ENCODE results near the gene MYBBP1A.
"Not testable (repeated sequence)": the region's sequence is repeated elsewhere in the genome, so short reads cannot be mapped to it uniquely, and the experiment has no call there.

The MYBBP1A gene

GRCh38 chr17:4554997-4555799 lies at the start of gene MYBBP1A:
TSS of gene MYBBP1A (minus strand) at chr17:4555384. CDS start at chr17:4555324, 60 bp downstream.
- Histone ChIP-seq H3K36me3 (ENCODE audit: insufficient read depth, low read length) (peaks cover 9% of the 10 kb centered on the region), H3K4me1 (ENCODE audit: insufficient read depth, low read length) (peaks cover 12% of the 10 kb centered on the region; the same call in 1 of the 2 replicates), H3K9me3 (ENCODE audit: control insufficient read depth, insufficient read depth, low read length) (no peaks in the 10 kb centered on the region), H3K9ac (ENCODE audit: low read depth, low read length) (peak within 1 kb of the TSS; percentile 83)

- not testable (repeated sequence) for H3K9me3 ChIP-seq (ENCODE audit: control insufficient read depth, insufficient read depth, low read length); H3K9ac ChIP-seq (ENCODE audit: low read depth, low read length); H3K36me3 ChIP-seq (ENCODE audit: insufficient read depth, low read length)
- peaks cover 15% of the 10 kb centered on the region for H3K4me1 ChIP-seq (ENCODE audit: insufficient read depth, low read length)
These were observed 49.6 kb upstream of the MYBBP1A start for GRCh38 chr17:4604736-4605135.

- no peaks in the 10 kb centered on the region for H3K36me3 ChIP-seq (ENCODE audit: insufficient read depth, low read length)
- H3K9me3 ChIP-seq (ENCODE audit: control insufficient read depth, insufficient read depth, low read length): no peaks in the 10 kb centered on the region
- H3K4me1 ChIP-seq (ENCODE audit: insufficient read depth, low read length): peaks cover 20% of the 10 kb centered on the region
- no peak overlapping the region for H3K9ac ChIP-seq (ENCODE audit: low read depth, low read length)
These were observed 49.0 kb upstream of the MYBBP1A start for GRCh38 chr17:4604111-4604644.

- Histone ChIP-seq H3K4me1 (ENCODE audit: insufficient read depth, low read length) (peaks cover 21% of the 10 kb centered on the region), H3K9me3 (ENCODE audit: control insufficient read depth, insufficient read depth, low read length) (no peaks in the 10 kb centered on the region), H3K36me3 (ENCODE audit: insufficient read depth, low read length) (no peaks in the 10 kb centered on the region), H3K9ac (ENCODE audit: low read depth, low read length) (no peak overlapping the region)
These were observed 46.9 kb upstream of the MYBBP1A start for GRCh38 chr17:4602041-4602440.

GRCh38 chr17:4601326-4601725 lies 46.1 kb upstream of the MYBBP1A start:
- Histone ChIP-seq H3K36me3 (ENCODE audit: insufficient read depth, low read length) (no peaks in the 10 kb centered on the region), H3K4me1 (ENCODE audit: insufficient read depth, low read length) (peaks cover 21% of the 10 kb centered on the region), H3K9me3 (ENCODE audit: control insufficient read depth, insufficient read depth, low read length) (no peaks in the 10 kb centered on the region), H3K9ac (ENCODE audit: low read depth, low read length) (no peak overlapping the region)

- Histone ChIP-seq H3K4me1 (ENCODE audit: insufficient read depth, low read length) (peaks cover 21% of the 10 kb centered on the region), H3K36me3 (ENCODE audit: insufficient read depth, low read length) (no peaks in the 10 kb centered on the region), H3K9ac (ENCODE audit: low read depth, low read length) (no peak overlapping the region), H3K9me3 (ENCODE audit: control insufficient read depth, insufficient read depth, low read length) (no peaks in the 10 kb centered on the region)
These were observed 45.4 kb upstream of the MYBBP1A start for GRCh38 chr17:4600563-4600962.

GRCh38 chr17:4599505-4600281 lies 44.5 kb upstream of the MYBBP1A start:
- Histone ChIP-seq H3K9me3 (ENCODE audit: control insufficient read depth, insufficient read depth, low read length) (no peaks in the 10 kb centered on the region), H3K36me3 (ENCODE audit: insufficient read depth, low read length) (no peaks in the 10 kb centered on the region), H3K4me1 (ENCODE audit: insufficient read depth, low read length) (peaks cover 23% of the 10 kb centered on the region), H3K9ac (ENCODE audit: low read depth, low read length) (no peak overlapping the region)

GRCh38 chr17:4598776-4599504 lies 43.8 kb upstream of the MYBBP1A start:
- Histone ChIP-seq H3K9ac (ENCODE audit: low read depth, low read length) (no peak overlapping the region), H3K36me3 (ENCODE audit: insufficient read depth, low read length) (no peaks in the 10 kb centered on the region), H3K9me3 (ENCODE audit: control insufficient read depth, insufficient read depth, low read length) (no peaks in the 10 kb centered on the region), H3K4me1 (ENCODE audit: insufficient read depth, low read length) (peaks cover 24% of the 10 kb centered on the region)

GRCh38 chr17:4597975-4598374 lies 42.8 kb upstream of the MYBBP1A start:
- H3K4me1 ChIP-seq (ENCODE audit: insufficient read depth, low read length): peaks cover 24% of the 10 kb centered on the region
- no peaks in the 10 kb centered on the region for H3K9me3 ChIP-seq (ENCODE audit: control insufficient read depth, insufficient read depth, low read length)
- H3K9ac ChIP-seq (ENCODE audit: low read depth, low read length): no peak overlapping the region
- H3K36me3 ChIP-seq (ENCODE audit: insufficient read depth, low read length): no peaks in the 10 kb centered on the region

GRCh38 chr17:4596636-4597380 lies 41.6 kb upstream of the MYBBP1A start:
- no peaks in the 10 kb centered on the region for H3K9me3 ChIP-seq (ENCODE audit: control insufficient read depth, insufficient read depth, low read length)
- no peaks in the 10 kb centered on the region for H3K36me3 ChIP-seq (ENCODE audit: insufficient read depth, low read length)
- H3K4me1 ChIP-seq (ENCODE audit: insufficient read depth, low read length): peaks cover 24% of the 10 kb centered on the region
- no peak overlapping the region for H3K9ac ChIP-seq (ENCODE audit: low read depth, low read length)

GRCh38 chr17:4595685-4596342 lies 40.6 kb upstream of the MYBBP1A start:
- not testable (repeated sequence) for H3K9ac ChIP-seq (ENCODE audit: low read depth, low read length); H3K9me3 ChIP-seq (ENCODE audit: control insufficient read depth, insufficient read depth, low read length); H3K36me3 ChIP-seq (ENCODE audit: insufficient read depth, low read length)
- peaks cover 24% of the 10 kb centered on the region for H3K4me1 ChIP-seq (ENCODE audit: insufficient read depth, low read length)

GRCh38 chr17:4594931-4595684 lies 39.9 kb upstream of the MYBBP1A start:
- no peaks in the 10 kb centered on the region for H3K36me3 ChIP-seq (ENCODE audit: insufficient read depth, low read length)
- peaks cover 20% of the 10 kb centered on the region for H3K4me1 ChIP-seq (ENCODE audit: insufficient read depth, low read length)
- H3K9ac ChIP-seq (ENCODE audit: low read depth, low read length): no peak overlapping the region
- no peaks in the 10 kb centered on the region for H3K9me3 ChIP-seq (ENCODE audit: control insufficient read depth, insufficient read depth, low read length)

- Histone ChIP-seq H3K9ac (ENCODE audit: low read depth, low read length) (no peak overlapping the region), H3K4me1 (ENCODE audit: insufficient read depth, low read length) (peaks cover 16% of the 10 kb centered on the region), H3K36me3 (ENCODE audit: insufficient read depth, low read length) (no peaks in the 10 kb centered on the region), H3K9me3 (ENCODE audit: control insufficient read depth, insufficient read depth, low read length) (no peaks in the 10 kb centered on the region)
These were observed 39.2 kb upstream of the MYBBP1A start for GRCh38 chr17:4594406-4594805.
